HG03025 (cell line): ENCODE data around the gene C1orf159.
"Not testable (repeated sequence)": the region's sequence is repeated elsewhere in the genome, so short reads cannot be mapped to it uniquely, and the experiment has no call there.

Experiments
- ATAC-seq: cut with Tn5 transposase; IDR thresholded peaks from one replicate; pipeline ENCODE4 v1.9.1; 2021; ENCODE audit warnings: mild to moderate bottlenecking, moderate library complexity; ENCODE audit not compliant: unreplicated experiment, low FRiP score

Gene C1orf159

DNA sequence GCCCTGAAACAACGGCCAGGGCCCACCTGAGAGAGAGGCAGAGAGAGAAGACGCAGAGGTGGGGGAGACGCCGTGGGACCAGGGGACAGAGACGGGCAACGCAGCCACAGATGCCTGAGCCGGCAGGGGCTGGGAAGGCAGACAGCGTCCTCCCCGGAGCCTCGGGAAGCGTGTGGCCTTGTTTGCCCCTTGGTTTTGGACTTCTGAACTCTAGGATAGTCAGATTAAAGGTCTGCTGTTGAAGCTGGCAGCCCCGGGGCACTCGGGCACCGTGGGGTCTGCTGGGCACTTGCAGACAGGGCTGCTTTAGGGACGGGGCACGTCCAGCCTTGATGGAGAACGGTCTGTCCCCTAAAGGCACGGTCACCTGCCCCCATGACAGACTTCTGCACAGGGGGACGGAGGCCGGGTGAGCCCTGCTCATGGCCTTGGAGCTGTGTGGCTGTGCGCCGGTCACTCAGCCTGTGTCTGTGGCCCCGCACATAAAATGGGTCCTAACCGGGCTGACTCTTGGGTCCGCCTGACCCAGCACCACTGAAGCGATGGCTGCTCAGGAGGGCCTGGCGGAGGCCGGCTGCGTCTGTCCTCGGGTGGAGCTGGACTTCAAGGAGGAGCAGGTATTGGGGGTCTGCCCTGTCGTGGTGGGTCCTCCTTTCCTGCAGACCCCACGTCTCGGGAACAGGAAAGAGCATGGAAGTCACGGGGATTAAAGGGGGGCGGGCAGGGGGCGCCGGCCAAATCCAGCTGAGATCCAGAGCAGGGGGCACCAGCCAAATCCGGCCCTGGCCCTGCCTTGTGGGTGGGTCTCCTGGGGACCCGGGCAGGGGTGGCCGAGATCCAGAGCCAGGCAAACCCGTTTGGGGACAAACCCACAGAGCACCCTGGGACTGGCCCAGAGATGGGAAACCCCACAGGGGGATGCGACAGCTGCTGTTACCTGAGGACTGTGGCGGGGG is 32.2 kb downstream of the C1orf159 start:
- ATAC-seq = no peak

DNA sequence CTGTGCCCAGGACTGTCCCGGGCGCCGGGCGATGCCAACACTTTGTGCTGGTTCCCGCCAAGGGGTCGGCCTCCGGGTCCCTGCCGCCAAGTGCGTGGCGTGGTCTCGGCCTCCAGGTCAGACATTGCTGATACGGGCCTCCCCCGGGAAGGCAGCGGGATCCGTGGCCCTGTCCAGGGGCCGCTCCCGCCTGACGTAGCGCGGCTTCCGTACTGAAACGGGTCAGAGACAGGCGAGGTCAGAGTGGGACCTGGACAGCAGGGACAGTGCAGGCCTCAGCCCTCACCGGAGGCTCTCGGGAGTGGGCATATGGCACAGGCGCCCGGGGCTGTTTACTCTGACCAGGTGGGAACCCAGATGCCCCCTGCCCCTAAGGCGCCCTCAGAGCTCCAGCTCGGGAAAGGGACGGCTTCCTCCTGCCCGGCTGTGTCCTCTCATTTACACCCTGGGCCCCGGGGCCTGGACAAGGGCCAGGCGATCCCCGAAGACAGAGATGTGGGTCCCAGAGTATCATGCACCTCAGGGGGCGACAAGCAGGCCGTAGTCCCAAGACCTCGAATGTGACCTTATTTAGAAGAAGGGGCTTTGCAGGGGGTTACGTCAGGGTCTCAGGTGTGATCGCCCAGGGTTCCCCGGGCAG is 33.0 kb downstream of the C1orf159 start:
- no peak for ATAC-seq

- no peak for ATAC-seq
These were observed 33.6 kb downstream of the C1orf159 start for GRCh38 chr1:1082239-1082775.

- no peak for ATAC-seq
These were observed 34.3 kb downstream of the C1orf159 start for GRCh38 chr1:1081311-1082238.

GRCh38 chr1:1080951-1081310 is 35.0 kb downstream of the C1orf159 start:
- ATAC-seq = no peak

DNA sequence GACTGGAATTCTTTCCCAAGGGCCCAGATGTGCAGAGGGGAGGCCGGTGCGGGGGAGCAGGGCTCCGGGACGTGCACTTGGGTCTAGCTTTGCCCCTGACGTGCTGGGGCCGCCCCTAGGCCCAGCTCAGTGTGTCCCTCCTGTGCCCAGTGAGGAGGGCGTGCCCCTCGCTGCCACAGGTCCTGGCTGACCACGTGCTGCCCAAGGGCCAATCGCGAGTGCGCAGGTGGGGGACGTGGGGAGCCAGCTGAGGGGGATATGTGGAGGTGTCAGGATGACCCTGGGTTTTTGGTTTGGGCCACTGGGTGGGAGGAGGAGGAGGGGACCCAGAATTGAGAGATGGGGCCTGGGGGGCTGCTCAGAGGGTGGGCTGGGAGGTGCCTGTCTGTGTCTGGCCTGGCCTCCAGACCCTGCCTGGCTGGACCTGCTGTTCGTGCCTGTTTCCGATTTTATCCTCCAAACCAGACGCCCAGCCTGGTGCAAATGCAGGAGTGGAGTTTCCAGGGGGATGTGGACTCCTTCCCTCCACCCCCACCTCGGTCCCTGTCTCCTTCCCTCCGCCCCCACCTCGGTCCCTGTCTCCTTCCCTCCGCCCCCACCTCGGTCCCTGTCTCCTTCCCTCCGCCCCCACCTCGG is 35.6 kb downstream of the C1orf159 start:
- ATAC-seq = no peak

DNA sequence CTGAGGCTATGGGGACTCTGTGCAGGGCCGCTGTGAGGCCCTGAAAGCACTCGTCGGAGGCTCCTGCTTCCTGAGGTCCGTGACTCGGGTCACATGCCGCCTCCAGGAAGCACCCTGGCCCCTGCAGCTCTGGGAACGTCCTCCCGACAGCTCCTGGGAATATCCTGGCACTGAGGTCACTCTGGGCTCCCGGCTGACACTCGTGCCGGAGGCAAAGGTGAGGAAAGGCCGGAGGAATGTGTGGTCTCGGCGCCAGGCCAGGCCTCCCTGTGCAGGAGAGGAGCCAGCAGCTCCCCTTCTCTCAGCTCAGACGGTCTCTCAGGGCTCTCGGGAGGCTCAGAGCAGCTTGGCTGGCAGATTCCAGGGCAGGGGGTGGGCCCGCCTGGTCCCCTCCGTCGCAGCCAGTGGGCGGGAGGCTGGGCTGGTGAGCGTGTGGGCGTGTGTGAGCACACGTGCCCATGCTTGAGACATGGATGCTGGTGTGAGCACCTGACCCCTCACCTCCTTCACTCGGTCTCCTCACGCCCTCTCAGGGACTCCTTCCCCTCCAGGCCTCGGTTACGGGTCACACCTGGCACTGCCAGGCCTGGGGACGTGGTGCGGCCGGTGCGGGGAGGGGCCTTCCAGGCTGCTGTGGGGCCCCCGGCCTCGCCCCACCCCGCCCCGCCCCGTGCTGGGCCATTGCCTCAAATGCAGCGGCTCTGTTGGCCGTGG is 36.3 kb downstream of the C1orf159 start:
- ATAC-seq = no peak

GRCh38 chr1:1077396-1077795 is 38.5 kb downstream of the C1orf159 start:
- ATAC-seq = not testable (repeated sequence)

GRCh38 chr1:1075148-1075935 is 40.5 kb downstream of the C1orf159 start:
- no peak for ATAC-seq

DNA sequence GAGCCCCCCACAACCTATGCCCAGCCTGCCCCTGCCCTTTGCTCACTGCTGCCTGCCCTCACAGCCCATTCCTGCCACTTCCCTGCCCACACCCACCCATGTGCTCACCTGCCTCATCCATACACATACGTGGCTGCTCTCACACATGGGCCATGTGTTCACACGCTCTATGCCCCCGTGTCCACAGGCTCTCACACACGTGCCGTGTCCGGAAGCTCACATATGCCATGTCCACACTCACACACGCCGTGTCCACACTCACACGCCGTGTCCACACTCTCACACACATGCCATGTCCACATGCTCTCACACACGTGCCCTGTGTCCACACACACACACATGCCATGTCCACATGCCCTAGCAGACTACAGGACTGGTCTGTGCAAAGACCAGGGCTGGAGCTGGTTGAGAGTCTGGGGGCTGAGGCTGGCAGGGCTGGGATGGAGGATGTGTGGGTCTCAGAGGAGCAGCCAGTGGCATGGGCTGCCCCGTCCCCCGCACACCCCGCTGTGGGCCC is 41.2 kb downstream of the C1orf159 start:
- no peak for ATAC-seq

GRCh38 chr1:1073743-1074587 is 41.9 kb downstream of the C1orf159 start, which contains the start of gene RNF223:
TSS of gene RNF223 (minus strand) at chr1:1074306. CDS start at chr1:1072566, 1,740 bp downstream.
- ATAC-seq = no peak

GRCh38 chr1:1072849-1073742 is 42.8 kb downstream of the C1orf159 start:
- no peak for ATAC-seq

DNA sequence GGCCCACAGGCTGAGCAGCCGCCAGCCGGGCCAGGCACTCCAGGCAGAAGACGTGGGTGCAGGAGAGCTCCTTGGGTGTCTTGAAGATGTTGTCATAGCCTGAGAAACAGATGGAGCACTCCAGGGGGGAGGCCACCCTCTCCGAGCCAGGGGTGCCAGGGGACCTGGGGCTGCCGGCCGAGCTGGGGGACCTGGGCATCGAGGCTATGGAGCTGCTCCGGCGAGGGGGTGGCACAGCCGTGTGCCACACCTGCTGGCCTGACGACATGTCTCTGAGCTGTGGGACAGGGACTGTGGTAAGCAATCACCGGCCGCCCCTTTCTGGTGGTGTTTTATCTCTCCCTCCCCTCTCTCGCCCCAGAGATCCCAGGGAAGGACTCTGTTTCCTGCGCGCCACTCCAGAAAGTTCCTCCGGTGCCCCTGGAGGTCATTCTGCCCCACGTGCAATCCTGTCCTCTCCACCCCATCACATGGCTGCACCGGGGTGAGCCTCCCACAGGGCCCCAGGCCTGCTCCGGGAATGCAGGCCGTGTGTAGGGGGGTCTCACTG is 43.5 kb downstream of the C1orf159 start:
- no peak for ATAC-seq

- ATAC-seq = no peak
These were observed 44.2 kb downstream of the C1orf159 start for GRCh38 chr1:1071486-1072298.
